Panc1 (cell line): ENCODE data around the gene RHOH.

Source experiments
- CTCF ChIP-seq: fragments of 450-650 bp; IDR thresholded peaks from 2 replicates; pipeline ENCODE4 v1.5.1; 2017; ENCODE audit warnings: mild to moderate bottlenecking
- POLR2AphosphoS5 ChIP-seq: IDR thresholded peaks from 2 replicates; pipeline ENCODE4 v1.6.1; 2012; ENCODE audit warnings: mild to moderate bottlenecking, low read depth, low read length, moderate library complexity
- REST ChIP-seq, 2 experiments: IDR thresholded peaks; 2 replicates each; pipeline ENCODE4 v1.6.1; 2011 to 2012; ENCODE audit warnings: low read depth in 2 of 2, control low read depth in 1 of 2, low read length in 1 of 2, mild to moderate bottlenecking in 1 of 2, moderate library complexity in 1 of 2; ENCODE audit not compliant: insufficient read depth in 1 of 2
- SIN3A ChIP-seq: IDR thresholded peaks from 2 replicates; pipeline ENCODE4 v1.6.1; 2012; ENCODE audit warnings: low read depth, mild to moderate bottlenecking, low read length, moderate library complexity, borderline replicate concordance; ENCODE audit not compliant: insufficient read depth
- TCF7L2 ChIP-seq: IDR thresholded peaks from 2 replicates; pipeline ENCODE4 v1.6.1; 2011; ENCODE audit warnings: mild to moderate bottlenecking, low read depth, low read length, inconsistent platforms

DNA sequence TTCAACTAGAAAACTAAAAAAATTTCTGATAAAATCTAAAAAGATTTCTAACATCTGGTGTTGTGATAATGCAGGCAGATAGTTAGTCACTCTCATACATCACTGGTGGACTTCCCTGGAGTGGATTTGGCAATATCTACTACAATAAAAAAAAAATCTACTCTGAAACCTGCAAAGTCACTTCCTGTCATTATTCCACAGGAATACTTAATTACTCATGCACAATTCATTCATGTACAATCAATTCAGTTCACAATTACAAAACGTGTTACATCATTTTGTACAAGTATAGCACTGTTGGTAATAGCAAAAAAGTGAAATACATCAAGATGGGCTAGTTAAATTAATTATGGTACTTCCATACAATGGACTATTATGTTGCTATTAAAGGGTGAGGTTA, 16.5 kb upstream of the RHOH start:
- TF ChIP-seq CTCF (no peak), POLR2AphosphoS5 (no peak), TCF7L2 (no peak), REST (IDR thresholded peaks at IDR 0.05; ENCODE audit: insufficient read depth in 1 of 2, low read depth in 2 of 2, low read length in 1 of 2) (no peak), SIN3A (no peak)
